Gastroesophageal sphincter (tissue), 3 donors: ENCODE data around the gene GSTM4.

Experiments
- CTCF ChIP-seq, 4 experiments: fragments of 200-600 bp in 2 of 4; fragments of 450-650 bp in 2 of 4; sonication (generic) in 1 of 4; IDR thresholded peaks; one replicate each; pipeline ENCODE4 v1.5.1; 2017 to 2019; ENCODE audit warnings: antibody characterized with exemption in 4 of 4, mild to moderate bottlenecking in 2 of 4, moderate library complexity in 2 of 4
- EP300 ChIP-seq: sonication (generic); formaldehyde crosslinking; IDR thresholded peaks from one replicate; pipeline ENCODE4 v1.6.1; 2017; ENCODE audit warnings: antibody characterized with exemption, mild to moderate bottlenecking
- POLR2A ChIP-seq, 2 donors: fragments of 450-650 bp; IDR thresholded peaks; one replicate each; pipeline ENCODE4 v1.6.1; 2017; ENCODE audit warnings: antibody characterized with exemption in 2 of 2, mild to moderate bottlenecking in 2 of 2, moderate library complexity in 1 of 2
- POLR2AphosphoS5 ChIP-seq: sonication (generic); formaldehyde crosslinking; IDR thresholded peaks from one replicate; pipeline ENCODE4 v1.6.1; 2017; ENCODE audit warnings: antibody characterized with exemption

- no peak for TF ChIP-seq CTCF (IDR thresholded peaks at IDR 0.05)
- TF ChIP-seq POLR2A (IDR thresholded peaks at IDR 0.05), result no peak
- no peak for TF ChIP-seq POLR2AphosphoS5
- no peak for TF ChIP-seq EP300
Observed at GRCh38 chr1:109637446-109637845, 18.5 kb upstream of the GSTM4 start.
